ENCODE measurements around the gene TMEM51.
A peak's percentile ranks its signal among the peaks of the same experiment; 100 is the strongest.
"Not testable (repeated sequence)": the region's sequence is repeated elsewhere in the genome, so short reads cannot be mapped to it uniquely, and the experiment has no call there.

Gene TMEM51

DNA sequence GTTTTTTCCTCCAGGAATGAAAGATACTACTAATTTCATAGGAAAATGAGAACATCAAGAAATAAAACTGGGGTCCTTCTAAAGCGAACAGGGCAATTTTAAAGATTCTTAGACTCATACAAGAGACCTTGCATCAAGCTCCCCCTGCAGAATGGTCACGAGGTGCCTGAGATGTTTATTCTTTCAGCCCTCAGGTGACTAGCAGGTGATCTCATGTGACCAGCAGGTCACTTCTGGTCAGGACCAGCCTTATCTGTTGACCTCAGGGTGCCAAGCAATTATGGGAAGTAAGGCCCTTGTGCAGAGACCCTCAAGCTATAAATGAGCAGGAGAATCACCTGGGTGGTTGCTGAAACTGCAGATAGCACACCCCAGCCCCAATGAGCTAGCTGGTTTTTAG, 20.6 kb upstream of the TMEM51 start:
- no peak for DNase-seq (ENCODE audit: low read depth in 2 of 2)
- TF ChIP-seq, protein P1, sequence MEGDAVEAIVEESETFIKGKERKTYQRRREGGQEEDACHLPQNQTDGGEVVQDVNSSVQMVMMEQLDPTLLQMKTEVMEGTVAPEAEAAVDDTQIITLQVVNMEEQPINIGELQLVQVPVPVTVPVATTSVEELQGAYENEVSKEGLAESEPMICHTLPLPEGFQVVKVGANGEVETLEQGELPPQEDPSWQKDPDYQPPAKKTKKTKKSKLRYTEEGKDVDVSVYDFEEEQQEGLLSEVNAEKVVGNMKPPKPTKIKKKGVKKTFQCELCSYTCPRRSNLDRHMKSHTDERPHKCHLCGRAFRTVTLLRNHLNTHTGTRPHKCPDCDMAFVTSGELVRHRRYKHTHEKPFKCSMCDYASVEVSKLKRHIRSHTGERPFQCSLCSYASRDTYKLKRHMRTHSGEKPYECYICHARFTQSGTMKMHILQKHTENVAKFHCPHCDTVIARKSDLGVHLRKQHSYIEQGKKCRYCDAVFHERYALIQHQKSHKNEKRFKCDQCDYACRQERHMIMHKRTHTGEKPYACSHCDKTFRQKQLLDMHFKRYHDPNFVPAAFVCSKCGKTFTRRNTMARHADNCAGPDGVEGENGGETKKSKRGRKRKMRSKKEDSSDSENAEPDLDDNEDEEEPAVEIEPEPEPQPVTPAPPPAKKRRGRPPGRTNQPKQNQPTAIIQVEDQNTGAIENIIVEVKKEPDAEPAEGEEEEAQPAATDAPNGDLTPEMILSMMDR (IDR thresholded peaks at IDR 0.05; ENCODE audit: low read depth, low read length): no peak
- H3K4me3 ChIP-seq (replicated peaks in 1 of 2; ENCODE audit: low read depth in 2 of 2, low read length in 2 of 2): no peak overlapping the region

DNA sequence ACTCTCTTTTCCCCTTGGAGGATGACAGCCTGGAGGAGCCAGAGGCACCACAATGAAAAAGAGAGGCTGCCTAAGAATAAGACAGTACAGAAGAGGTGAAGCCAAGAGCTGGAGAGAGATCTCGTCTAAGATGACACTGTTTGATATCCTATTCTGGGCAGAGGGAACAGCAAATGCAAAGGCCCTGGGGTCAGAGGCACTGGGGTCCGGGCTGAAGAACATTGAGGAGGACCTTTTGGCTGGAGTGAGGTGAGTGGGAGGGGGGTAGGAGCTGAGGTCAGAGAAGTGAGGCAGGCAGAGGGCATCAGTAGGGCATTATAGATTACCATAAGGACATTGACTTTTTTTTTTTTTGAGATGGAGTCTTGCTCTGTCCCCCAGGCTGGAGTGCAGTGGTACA, 19.3 kb upstream of the TMEM51 start:
- DNase-seq (ENCODE audit: low read depth in 2 of 2): no peak
- H3K4me3 ChIP-seq (replicated peaks in 1 of 2; ENCODE audit: low read depth in 2 of 2, low read length in 2 of 2): no peak overlapping the region
- TF ChIP-seq, protein P1 (IDR thresholded peaks at IDR 0.05; ENCODE audit: low read depth, low read length): no peak

DNA sequence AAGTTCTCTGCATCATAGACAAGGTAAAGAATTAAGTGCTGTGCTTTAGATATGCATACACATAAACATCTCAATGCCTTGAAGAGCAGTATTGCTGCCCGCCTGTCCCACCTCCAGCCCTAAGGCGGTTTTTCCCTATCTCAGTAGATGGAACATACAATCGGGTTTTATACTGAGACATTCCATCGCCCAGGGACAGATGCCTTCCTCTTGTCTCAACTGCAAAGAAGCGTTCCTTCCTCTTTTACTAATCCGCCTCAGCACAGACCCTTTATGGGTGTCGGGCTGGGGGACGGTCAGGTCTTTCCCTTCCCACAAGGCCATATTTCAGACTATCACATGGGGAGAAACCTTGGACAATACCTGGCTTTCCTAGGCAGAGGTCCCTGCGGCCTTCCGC, 17.9 kb upstream of the TMEM51 start:
- not testable (repeated sequence) for DNase-seq (ENCODE audit: low read depth in 2 of 2); H3K4me3 ChIP-seq (replicated peaks in 1 of 2; ENCODE audit: low read depth in 2 of 2, low read length in 2 of 2)

DNA sequence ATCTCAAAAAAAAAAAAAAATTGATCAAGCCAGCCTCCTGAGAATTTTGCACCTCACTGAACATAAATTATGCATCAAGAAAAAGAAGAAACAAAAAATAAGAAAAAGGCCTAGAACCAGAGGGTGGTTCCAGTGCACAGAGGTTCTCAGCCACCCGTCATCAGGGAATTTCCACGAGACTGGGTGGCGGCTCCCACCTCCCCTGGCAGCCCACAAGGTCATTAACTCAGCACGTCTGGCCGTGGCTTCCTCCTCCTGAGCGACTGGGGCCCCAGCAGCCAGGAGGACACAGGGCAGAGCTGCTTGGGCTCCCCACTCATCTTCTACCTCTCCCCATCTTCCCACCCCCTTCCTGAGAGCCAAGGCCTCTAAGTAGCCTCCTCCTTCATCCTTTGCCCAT, 15.7 kb upstream of the TMEM51 start:
- no peak for DNase-seq (ENCODE audit: low read depth in 2 of 2)
- TF ChIP-seq, protein P1 (IDR thresholded peaks at IDR 0.05; ENCODE audit: low read depth, low read length): no peak

DNA sequence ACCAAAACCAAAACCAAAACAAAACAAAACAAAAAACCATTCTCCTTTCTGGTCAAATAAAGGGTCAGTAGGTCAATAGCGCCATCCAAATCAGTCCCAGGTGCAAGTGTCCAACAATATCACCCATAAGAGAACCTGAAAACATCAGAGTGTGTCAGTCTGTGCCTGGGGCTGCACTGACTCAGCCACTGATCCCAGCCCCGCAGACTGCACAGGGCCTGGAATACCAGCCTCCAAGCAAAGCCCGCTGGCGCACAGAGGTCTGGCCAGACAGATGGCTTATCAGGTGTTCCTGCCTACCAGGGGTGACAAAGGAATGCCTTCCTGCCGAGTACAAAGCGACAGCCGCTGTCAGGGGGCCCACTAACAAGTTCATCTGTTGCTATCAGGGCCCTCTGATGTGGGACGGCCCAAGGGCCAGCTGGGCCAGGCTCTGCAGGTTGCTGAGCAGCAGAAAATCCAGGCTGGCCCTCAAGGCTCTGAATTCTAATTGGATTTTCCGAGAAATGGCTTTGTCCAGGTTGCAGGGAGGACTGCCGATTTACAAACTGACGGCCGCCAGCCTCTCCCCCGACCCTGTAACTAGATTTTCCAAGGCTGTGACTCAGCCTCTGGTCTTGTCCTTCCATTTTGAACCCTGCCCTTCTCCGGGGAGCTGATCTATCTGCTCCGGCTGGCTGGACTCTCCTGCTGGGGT, 13.7 kb upstream of the TMEM51 start:
- H3K4me3 ChIP-seq (replicated peaks in 1 of 2; ENCODE audit: low read depth in 2 of 2, low read length in 2 of 2): no peak overlapping the region
- no peak for DNase-seq (ENCODE audit: low read depth in 2 of 2)
- TF ChIP-seq, protein P1 (IDR thresholded peaks at IDR 0.05; ENCODE audit: low read depth, low read length): no peak

More for the DNA sequence above, 15.7 kb upstream of the TMEM51 start:
- no peak overlapping the region for H3K4me3 ChIP-seq (replicated peaks in 1 of 2; ENCODE audit: low read depth in 2 of 2, low read length in 2 of 2)

DNA sequence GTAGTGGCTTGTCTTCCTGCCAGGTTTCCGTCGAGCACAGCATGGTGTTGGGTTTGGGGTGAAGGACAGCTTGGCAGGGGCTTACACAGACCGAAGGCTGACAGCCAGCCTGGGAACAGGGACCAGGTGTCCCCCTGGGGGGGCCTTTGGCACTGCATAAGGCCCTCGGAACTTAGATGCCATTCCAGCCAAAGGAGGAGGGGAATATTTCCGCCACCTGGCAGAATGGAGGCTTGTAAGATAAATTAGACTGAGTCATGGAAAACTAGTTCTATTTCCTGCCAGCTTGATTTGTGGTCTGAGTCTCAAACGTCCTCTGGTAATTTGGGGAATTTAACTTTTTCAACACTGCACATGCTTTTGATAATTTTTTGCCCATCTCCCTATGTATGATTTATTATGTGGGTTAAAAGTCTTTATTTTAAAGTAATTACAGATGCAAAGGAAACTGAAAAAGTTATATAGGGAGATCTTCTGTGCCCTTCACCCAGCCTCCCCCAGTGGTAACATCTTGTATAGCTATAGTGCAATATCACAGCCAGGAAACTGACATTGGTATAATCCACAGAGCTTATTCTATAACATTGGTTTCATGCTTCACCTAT, 11.5 kb upstream of the TMEM51 start:
- TF ChIP-seq, protein P1 (IDR thresholded peaks at IDR 0.05; ENCODE audit: low read depth, low read length): no peak
- DNase-seq (ENCODE audit: low read depth in 2 of 2): peak; percentile 22 to 70
- H3K4me3 ChIP-seq (replicated peaks in 1 of 2; ENCODE audit: low read depth in 2 of 2, low read length in 2 of 2): no peak overlapping the region

DNA sequence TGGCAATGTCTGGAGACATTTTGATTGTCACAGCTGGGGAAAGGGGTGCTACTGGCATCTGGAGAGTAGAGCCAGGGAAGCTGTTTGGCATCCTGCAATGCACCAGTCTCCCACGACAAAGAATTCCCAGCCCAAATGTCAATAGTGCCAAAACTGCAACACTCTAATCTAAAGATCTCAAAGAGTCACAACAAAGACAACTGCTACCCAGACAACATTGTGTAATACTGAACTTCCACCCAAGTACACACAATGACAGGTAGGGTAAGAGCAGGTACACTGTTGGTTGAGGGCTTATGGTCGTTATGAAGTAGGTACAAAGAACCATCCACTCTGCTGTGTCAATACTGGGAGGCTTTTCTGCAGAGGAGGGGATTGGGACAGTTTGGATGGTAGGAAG, 8.2 kb upstream of the TMEM51 start:
- no peak overlapping the region for H3K4me3 ChIP-seq (replicated peaks in 1 of 2; ENCODE audit: low read depth in 2 of 2, low read length in 2 of 2)
- no peak for DNase-seq (ENCODE audit: low read depth in 2 of 2)
- TF ChIP-seq, protein P1 (IDR thresholded peaks at IDR 0.05; ENCODE audit: low read depth, low read length): no peak

Measured in cardiac fibroblast (primary cell).